H9 (cell line): ENCODE measurements around the gene DCST1. TPM values are rescaled to one million over a fixed set of nuclear protein-coding genes. Genes with fewer than 3 reads are reported as not detected.

ENCODE experiments used
- DNase-seq: peaks from one replicate; pipeline ENCODE4 v3.0.0-alpha.2; 2017
- H2AFZ ChIP-seq: one replicate; pipeline ENCODE4 v1.6.1; 2013; ENCODE audit warnings: mild to moderate bottlenecking, low read length, control low read depth, moderate library complexity
- H2AK5ac ChIP-seq: 2 replicates; pipeline ENCODE4 v1.6.1; 2013; ENCODE audit warnings: low read length, control low read depth, mixed read lengths; ENCODE audit not compliant: insufficient read length
- H2BK120ac ChIP-seq: one replicate; pipeline ENCODE4 v1.6.1; 2013; ENCODE audit warnings: low read depth, mild to moderate bottlenecking, low read length, control low read depth, inconsistent platforms; ENCODE audit not compliant: poor library complexity, severe bottlenecking
- H2BK12ac ChIP-seq: 2 replicates; pipeline ENCODE4 v1.6.1; 2013; ENCODE audit warnings: low read length, control low read depth, mixed read lengths, low read depth; ENCODE audit not compliant: insufficient read length
- H2BK15ac ChIP-seq: 2 replicates; pipeline ENCODE4 v1.6.1; 2013; ENCODE audit warnings: low read depth, low read length, control low read depth
- H2BK20ac ChIP-seq: one replicate; pipeline ENCODE4 v1.6.1; 2013; ENCODE audit warnings: low read depth, mild to moderate bottlenecking, low read length, control low read depth, inconsistent platforms; ENCODE audit not compliant: poor library complexity, severe bottlenecking
- H2BK5ac ChIP-seq: 2 replicates; pipeline ENCODE4 v1.6.1; 2013; ENCODE audit warnings: low read length, control low read depth, mixed read lengths; ENCODE audit not compliant: insufficient read length
- H3K14ac ChIP-seq: 2 replicates; pipeline ENCODE4 v1.6.1; 2013; ENCODE audit warnings: low read length, control low read depth; ENCODE audit not compliant: insufficient read depth
- H3K18ac ChIP-seq: 2 replicates; pipeline ENCODE4 v1.6.1; 2013; ENCODE audit warnings: low read depth, mild to moderate bottlenecking, mixed read lengths, low read length, control low read depth; ENCODE audit not compliant: insufficient read length
- H3K23ac ChIP-seq: 2 replicates; pipeline ENCODE4 v1.6.1; 2013; ENCODE audit warnings: low read length, control low read depth, mixed read lengths, low read depth; ENCODE audit not compliant: insufficient read length
- H3K23me2 ChIP-seq: 2 replicates; pipeline ENCODE4 v1.6.1; 2013; ENCODE audit warnings: low read depth, mild to moderate bottlenecking, mixed read lengths, low read length, control low read depth; ENCODE audit not compliant: insufficient read length, poor library complexity, severe bottlenecking
- H3K27ac ChIP-seq: 2 replicates; pipeline ENCODE4 v1.5.1; 2013; ENCODE audit warnings: low read length, control low read depth, mixed read lengths, low read depth; ENCODE audit not compliant: insufficient read length
- H3K27me3 ChIP-seq: 2 replicates; pipeline ENCODE4 v1.6.1; 2013; ENCODE audit warnings: low read length, control low read depth, inconsistent platforms; ENCODE audit not compliant: insufficient read depth
- H3K4ac ChIP-seq: 2 replicates; pipeline ENCODE4 v1.6.1; 2013; ENCODE audit warnings: low read depth, mild to moderate bottlenecking, control low read depth, inconsistent platforms, low read length, moderate library complexity
- H3K4me1 ChIP-seq: 2 replicates; pipeline ENCODE4 v1.6.1; 2013; ENCODE audit warnings: low read length, control low read depth, inconsistent platforms; ENCODE audit not compliant: insufficient read depth
- H3K4me2 ChIP-seq: 2 replicates; pipeline ENCODE4 v1.6.1; 2013; ENCODE audit warnings: low read length, control low read depth, mixed read lengths; ENCODE audit not compliant: insufficient read length, insufficient read depth
- H3K56ac ChIP-seq: 2 replicates; pipeline ENCODE4 v1.6.1; 2013; ENCODE audit warnings: low read depth, mild to moderate bottlenecking, mixed read lengths, low read length, control low read depth; ENCODE audit not compliant: insufficient read length
- H3K79me1 ChIP-seq: 2 replicates; pipeline ENCODE4 v1.6.1; 2013; ENCODE audit warnings: low read depth, mild to moderate bottlenecking, moderate library complexity, low read length, control low read depth, inconsistent platforms; ENCODE audit not compliant: insufficient read depth, poor library complexity, severe bottlenecking
- H3K79me2 ChIP-seq: 2 replicates; pipeline ENCODE4 v1.6.1; 2013; ENCODE audit warnings: low read length, control low read depth, inconsistent platforms; ENCODE audit not compliant: insufficient read depth
- H3K9ac ChIP-seq: 2 replicates; pipeline ENCODE4 v1.6.1; 2013; ENCODE audit warnings: low read length, control low read depth, mixed read lengths; ENCODE audit not compliant: insufficient read length; ENCODE audit errors: extremely low read depth
- H3K9me3 ChIP-seq: one replicate; pipeline ENCODE4 v1.6.1; 2013; ENCODE audit warnings: low read depth, low read length, inconsistent platforms; ENCODE audit not compliant: control insufficient read depth
- H3T11ph ChIP-seq: one replicate; pipeline ENCODE4 v1.6.1; 2013; ENCODE audit warnings: mild to moderate bottlenecking, low read length, control low read depth, inconsistent platforms
- H4K20me1 ChIP-seq: one replicate; pipeline ENCODE4 v1.6.1; 2013; ENCODE audit not compliant: control insufficient read depth, insufficient read length, insufficient read depth
- H4K5ac ChIP-seq: 2 replicates; pipeline ENCODE4 v1.6.1; 2013; ENCODE audit warnings: low read depth, mild to moderate bottlenecking, mixed read lengths, low read length, control low read depth; ENCODE audit not compliant: insufficient read length
- H4K8ac ChIP-seq: replicated peaks from 2 replicates; pipeline ENCODE4 v1.6.1; 2013; ENCODE audit warnings: low read length, control low read depth, mixed read lengths, low read depth; ENCODE audit not compliant: insufficient read length
- H4K91ac ChIP-seq: 2 replicates; pipeline ENCODE4 v1.6.1; 2013; ENCODE audit warnings: low read depth, mild to moderate bottlenecking, moderate library complexity, mixed read lengths, low read length, control low read depth; ENCODE audit not compliant: insufficient read length
- H3K27ac Mint-ChIP-seq, 3 experiments: 2 replicates in 2 of 3; 3 replicates in 1 of 3; pipeline ENCODE4 v1.8.0; 2020 to 2021; ENCODE audit warnings: mixed read lengths in 3 of 3, mild to moderate bottlenecking in 1 of 3, moderate library complexity in 1 of 3
- H3K27me3 Mint-ChIP-seq: 2 replicates; pipeline ENCODE4 v1.8.0; 2021; ENCODE audit warnings: low read depth, mild to moderate bottlenecking, moderate library complexity, mixed read lengths
- H3K36me3 Mint-ChIP-seq, 3 experiments: 2 replicates in 2 of 3; 3 replicates in 1 of 3; pipeline ENCODE4 v1.8.0; 2020 to 2021; ENCODE audit warnings: low read depth in 3 of 3, mixed read lengths in 3 of 3; ENCODE audit not compliant: insufficient read depth in 1 of 3
- H3K4me1 Mint-ChIP-seq, 2 experiments: 2 replicates each; pipeline ENCODE4 v1.8.0; 2020; ENCODE audit warnings: mixed read lengths in 2 of 2
- H3K4me3 Mint-ChIP-seq, 2 experiments: 2 replicates in 1 of 2; 3 replicates in 1 of 2; pipeline ENCODE4 v1.8.0; 2020 to 2021; ENCODE audit warnings: mild to moderate bottlenecking in 2 of 2, mixed read lengths in 2 of 2, moderate library complexity in 1 of 2
- H3K9me3 Mint-ChIP-seq, 2 experiments: 2 replicates in 1 of 2; 3 replicates in 1 of 2; pipeline ENCODE4 v1.8.0; 2020; ENCODE audit warnings: mild to moderate bottlenecking in 2 of 2, mixed read lengths in 2 of 2, moderate library complexity in 1 of 2
- WGBS: extraction: QIAGEN DNeasy Blood & Tissue Kit; methylation state at CpG from one replicate; pipeline ENCODE4 v1.1.7; 2013; ENCODE audit warnings: missing lambda C conversion rate, low lambda C conversion rate, mixed read lengths; ENCODE audit not compliant: insufficient read length; ENCODE audit errors: extremely low coverage; 5-methylcytosine and 5-hydroxymethylcytosine counted together
- total RNA-seq: library from RNA; stranded (reverse); gene quantifications from 2 replicates; pipeline ENCODE4 v1.2.1, GENCODE V29; 2021
- TF ChIP-seq, protein P1 (sequence below): fragments of 200-600 bp; sonication (generic); conservative IDR thresholded peaks from 3 replicates; pipeline ENCODE4 v1.8.0; 2021; ENCODE audit warnings: antibody characterized with exemption, mild to moderate bottlenecking

Gene DCST1
- total RNA-seq, 1 experiment from 2014 or later, result not detected

DNA sequence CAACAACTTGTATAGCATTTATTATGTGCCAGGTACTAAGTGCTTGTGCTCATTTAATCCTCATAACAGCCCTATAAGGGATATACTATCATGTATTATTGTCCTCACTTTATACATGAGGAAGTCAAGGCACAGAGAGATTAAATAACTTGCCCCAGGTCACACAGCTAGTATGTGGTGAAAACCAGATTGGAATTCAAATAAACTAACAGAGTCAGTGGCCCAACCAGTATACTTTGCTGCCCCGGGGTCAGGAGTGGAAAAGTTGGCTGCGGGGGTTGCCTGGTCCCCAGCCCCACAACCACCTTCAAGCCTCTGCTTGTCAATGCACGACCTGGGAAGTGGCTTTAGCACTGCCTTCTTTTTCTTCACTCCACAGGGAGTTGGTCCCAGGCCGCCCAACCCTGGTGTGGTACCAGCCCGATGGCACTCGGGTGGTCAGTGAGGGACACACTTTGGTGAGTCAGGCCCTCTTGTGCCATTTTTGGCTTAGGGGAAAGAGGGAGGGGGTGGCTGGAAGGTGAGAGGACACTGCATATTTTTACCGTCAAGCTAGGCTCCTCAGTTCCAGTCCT, 20.0 kb downstream of the DCST1 start:
- Histone ChIP-seq H3K23me2 (peaks cover 16% of the 10 kb centered on the region), H3K27ac (no peak overlapping the region), H3K18ac (no peak overlapping the region), H4K91ac (no peak overlapping the region), H3K79me2 (no peaks in the 10 kb centered on the region), H3K27me3 (peaks cover 4% of the 10 kb centered on the region; the same call in 1 of the 2 replicates), H3K9ac (no peak overlapping the region), H2BK20ac (no peak overlapping the region), H3K4me1 (no peaks in the 10 kb centered on the region; the same call in 1 of the 2 replicates), H2BK12ac (no peak overlapping the region), H3K56ac (no peak overlapping the region), H3T11ph (no peak overlapping the region), H2BK5ac (no peak overlapping the region), H3K9me3 (no peaks in the 10 kb centered on the region), H2AK5ac (no peak overlapping the region), H4K5ac (no peak overlapping the region), H3K4me2 (no peak overlapping the region), H3K14ac (no peak overlapping the region), H2BK120ac (no peak overlapping the region), H4K8ac (no peak overlapping the region), H3K4ac (no peak overlapping the region), H2BK15ac (no peak overlapping the region), H2AFZ (no peak overlapping the region), H4K20me1 (no peaks in the 10 kb centered on the region), H3K79me1 (no peaks in the 10 kb centered on the region), H3K23ac (no peak overlapping the region)
- DNase-seq, result no peak
- H3K27ac Mint-ChIP-seq, result no peak overlapping the region
- peaks cover 21 to 24% of the 10 kb centered on the region in 2 experiments for H3K4me1 Mint-ChIP-seq
- no peaks in the 10 kb centered on the region for H3K9me3 Mint-ChIP-seq
- no peak overlapping the region for H3K4me3 Mint-ChIP-seq
- peaks cover 19% of the 10 kb centered on the region for H3K27me3 Mint-ChIP-seq
- WGBS, result no CpG with 5 or more reads among the region's 7 CpGs
- TF ChIP-seq, protein P1, sequence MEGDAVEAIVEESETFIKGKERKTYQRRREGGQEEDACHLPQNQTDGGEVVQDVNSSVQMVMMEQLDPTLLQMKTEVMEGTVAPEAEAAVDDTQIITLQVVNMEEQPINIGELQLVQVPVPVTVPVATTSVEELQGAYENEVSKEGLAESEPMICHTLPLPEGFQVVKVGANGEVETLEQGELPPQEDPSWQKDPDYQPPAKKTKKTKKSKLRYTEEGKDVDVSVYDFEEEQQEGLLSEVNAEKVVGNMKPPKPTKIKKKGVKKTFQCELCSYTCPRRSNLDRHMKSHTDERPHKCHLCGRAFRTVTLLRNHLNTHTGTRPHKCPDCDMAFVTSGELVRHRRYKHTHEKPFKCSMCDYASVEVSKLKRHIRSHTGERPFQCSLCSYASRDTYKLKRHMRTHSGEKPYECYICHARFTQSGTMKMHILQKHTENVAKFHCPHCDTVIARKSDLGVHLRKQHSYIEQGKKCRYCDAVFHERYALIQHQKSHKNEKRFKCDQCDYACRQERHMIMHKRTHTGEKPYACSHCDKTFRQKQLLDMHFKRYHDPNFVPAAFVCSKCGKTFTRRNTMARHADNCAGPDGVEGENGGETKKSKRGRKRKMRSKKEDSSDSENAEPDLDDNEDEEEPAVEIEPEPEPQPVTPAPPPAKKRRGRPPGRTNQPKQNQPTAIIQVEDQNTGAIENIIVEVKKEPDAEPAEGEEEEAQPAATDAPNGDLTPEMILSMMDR, result no peak
- peaks cover 10 to 18% (median 18%) of the 10 kb centered on the region in 3 experiments; a peak in 6 of 7 replicates for H3K36me3 Mint-ChIP-seq
